Liver (tissue), 3 donors: ENCODE measurements around the gene F5.

Experiments used
- ATF3 ChIP-seq: IDR thresholded peaks from 2 replicates; pipeline ENCODE4 v1.6.1; 2016; ENCODE audit warnings: antibody characterized with exemption
- GABPA ChIP-seq, 2 donors: IDR thresholded peaks in 1 of 2; conservative IDR thresholded peaks in 1 of 2; 2 replicates each; pipeline ENCODE4 v1.6.1; 2016; ENCODE audit warnings: antibody characterized with exemption in 2 of 2, mild to moderate bottlenecking in 1 of 2, moderate library complexity in 1 of 2
- SP1 ChIP-seq: IDR thresholded peaks from 2 replicates; pipeline ENCODE4 v1.6.1; 2018; ENCODE audit warnings: antibody characterized with exemption, mild to moderate bottlenecking
- YY1 ChIP-seq: IDR thresholded peaks from 2 replicates; pipeline ENCODE4 v1.6.1; 2016; ENCODE audit warnings: antibody characterized with exemption, mild to moderate bottlenecking
- TF ChIP-seq, protein P1 (sequence below): fragments of 150-350 bp; IDR thresholded peaks from 2 replicates; pipeline ENCODE4 v1.5.1; 2017; ENCODE audit warnings: improper control_type of control experiment, low read depth, low read length; ENCODE audit not compliant: missing input control
- donor health status: healthy.
- donor health status: healthy.

GRCh38 chr1:169530448-169530847, 55.8 kb downstream of the F5 start:
- TF ChIP-seq GABPA (IDR thresholded peaks at IDR 0.05 in 1 of 2, conservative IDR thresholded peaks at IDR 0.05 in 1 of 2) (no peak), ATF3 (no peak), YY1 (no peak), SP1 (no peak)
- TF ChIP-seq, protein P1, sequence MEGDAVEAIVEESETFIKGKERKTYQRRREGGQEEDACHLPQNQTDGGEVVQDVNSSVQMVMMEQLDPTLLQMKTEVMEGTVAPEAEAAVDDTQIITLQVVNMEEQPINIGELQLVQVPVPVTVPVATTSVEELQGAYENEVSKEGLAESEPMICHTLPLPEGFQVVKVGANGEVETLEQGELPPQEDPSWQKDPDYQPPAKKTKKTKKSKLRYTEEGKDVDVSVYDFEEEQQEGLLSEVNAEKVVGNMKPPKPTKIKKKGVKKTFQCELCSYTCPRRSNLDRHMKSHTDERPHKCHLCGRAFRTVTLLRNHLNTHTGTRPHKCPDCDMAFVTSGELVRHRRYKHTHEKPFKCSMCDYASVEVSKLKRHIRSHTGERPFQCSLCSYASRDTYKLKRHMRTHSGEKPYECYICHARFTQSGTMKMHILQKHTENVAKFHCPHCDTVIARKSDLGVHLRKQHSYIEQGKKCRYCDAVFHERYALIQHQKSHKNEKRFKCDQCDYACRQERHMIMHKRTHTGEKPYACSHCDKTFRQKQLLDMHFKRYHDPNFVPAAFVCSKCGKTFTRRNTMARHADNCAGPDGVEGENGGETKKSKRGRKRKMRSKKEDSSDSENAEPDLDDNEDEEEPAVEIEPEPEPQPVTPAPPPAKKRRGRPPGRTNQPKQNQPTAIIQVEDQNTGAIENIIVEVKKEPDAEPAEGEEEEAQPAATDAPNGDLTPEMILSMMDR: no peak
